ENCODE measurements around the gene ARHGAP33.
A peak's percentile ranks its signal among the peaks of the same experiment; 100 is the strongest.

The ARHGAP33 gene

DNA sequence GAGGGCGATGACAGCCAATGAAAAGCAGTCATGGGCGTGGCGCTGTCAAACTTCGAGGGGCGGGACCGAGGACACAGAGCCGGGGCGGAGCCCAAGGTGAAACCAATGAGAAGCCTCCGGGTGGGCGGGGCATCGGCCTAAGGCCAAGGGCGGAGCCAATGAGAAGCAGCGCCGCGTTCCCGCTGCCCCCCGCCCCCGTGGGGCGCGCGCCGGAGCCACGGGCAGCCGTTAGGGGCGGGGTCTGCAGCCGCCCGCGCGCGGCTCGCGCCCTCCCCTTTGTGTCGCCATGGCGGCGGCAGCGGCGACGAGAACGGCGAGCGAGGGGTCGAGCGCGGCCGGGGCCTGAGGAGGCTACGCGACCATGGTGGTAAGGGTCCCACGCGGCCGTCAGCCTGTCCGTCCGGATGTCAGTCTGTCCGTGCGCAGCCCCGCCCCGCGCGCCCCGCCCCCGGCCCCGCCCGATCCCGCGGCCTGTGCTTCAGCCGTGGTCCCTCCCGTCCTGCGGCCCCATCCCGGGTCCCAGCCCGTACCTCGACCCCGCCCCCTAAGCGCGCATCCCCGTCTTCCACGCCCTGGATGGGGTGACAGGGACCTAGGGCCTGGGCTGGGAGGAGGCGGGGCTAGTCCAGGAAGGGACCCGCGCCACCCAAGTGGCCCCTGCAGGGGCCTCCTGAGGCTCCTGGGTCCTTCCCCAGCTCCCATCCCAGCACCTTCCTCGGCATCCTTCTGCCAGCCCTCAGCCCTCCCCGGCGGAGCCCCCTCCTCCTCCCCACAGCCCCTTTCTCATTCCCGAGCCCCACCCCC, at the start of gene ARHGAP33:
Gene ARHGAP33 (plus strand): TSS at position 267 of the 804 bp plus-strand sequence. CDS start 95 bp downstream, at position 362.
- peak; percentile 99 for DNase-seq (ENCODE audit: low read depth)

DNA sequence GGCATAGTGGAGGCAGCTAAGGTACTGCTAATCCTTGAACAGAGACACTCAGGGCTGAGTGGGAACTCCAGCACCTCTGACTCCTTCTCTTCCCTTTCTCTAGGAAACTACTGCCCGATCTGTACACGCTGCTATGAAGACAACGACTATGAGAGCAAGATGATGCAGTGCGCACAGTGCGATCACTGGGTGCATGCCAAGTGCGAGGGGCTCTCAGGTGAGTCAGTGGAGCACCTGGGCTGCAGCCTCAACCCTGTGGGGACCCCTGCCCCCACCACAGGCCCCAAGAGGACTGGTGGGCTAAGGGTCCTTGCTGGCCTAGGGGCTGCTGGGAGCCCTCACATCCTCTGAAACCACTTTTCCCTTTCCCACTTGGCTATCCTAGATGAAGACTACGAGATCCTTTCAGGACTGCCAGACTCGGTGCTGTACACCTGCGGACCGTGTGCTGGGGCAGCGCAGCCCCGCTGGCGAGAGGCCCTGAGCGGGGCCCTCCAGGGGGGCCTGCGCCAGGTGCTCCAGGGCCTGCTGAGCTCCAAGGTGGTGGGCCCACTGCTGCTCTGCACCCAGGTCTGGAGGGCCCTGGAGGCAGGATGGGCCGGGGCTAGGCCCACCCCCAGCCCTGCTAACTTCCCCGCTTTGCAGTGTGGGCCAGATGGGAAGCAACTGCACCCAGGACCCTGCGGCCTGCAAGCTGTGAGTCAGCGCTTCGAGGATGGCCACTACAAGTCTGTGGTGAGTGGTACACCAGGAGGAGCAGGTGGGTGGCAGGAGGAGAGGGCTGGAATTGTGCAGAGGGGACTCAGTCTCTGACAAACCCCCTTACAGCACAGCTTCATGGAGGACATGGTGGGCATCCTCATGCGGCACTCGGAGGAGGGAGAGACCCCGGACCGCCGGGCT, 48.1 kb upstream of the ARHGAP33 start:
- DNase-seq (ENCODE audit: low read depth), result no peak

- no peak for DNase-seq (ENCODE audit: low read depth)
Measured at GRCh38 chr19:35727956-35728706, 47.2 kb upstream of the ARHGAP33 start.

GRCh38 chr19:35729021-35729420, 46.3 kb upstream of the ARHGAP33 start:
- DNase-seq (ENCODE audit: low read depth), result no peak

DNA sequence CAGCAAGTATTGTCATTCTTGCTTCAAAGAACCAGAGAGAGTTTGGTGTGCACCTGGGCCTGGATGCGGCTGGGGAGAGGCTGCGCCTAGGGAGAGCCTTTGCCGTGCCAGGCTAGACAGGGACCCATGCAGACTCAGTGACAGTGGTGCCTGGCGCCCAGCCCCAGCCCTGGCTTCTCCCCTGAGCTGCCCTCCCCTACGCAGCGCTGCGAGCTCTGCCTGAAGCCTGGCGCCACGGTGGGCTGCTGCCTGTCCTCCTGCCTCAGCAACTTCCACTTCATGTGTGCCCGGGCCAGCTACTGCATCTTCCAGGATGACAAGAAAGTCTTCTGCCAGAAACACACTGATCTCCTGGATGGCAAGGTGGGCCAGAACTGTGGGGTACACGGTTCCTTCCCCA, 45.6 kb upstream of the ARHGAP33 start:
- no peak for DNase-seq (ENCODE audit: low read depth)

DNA sequence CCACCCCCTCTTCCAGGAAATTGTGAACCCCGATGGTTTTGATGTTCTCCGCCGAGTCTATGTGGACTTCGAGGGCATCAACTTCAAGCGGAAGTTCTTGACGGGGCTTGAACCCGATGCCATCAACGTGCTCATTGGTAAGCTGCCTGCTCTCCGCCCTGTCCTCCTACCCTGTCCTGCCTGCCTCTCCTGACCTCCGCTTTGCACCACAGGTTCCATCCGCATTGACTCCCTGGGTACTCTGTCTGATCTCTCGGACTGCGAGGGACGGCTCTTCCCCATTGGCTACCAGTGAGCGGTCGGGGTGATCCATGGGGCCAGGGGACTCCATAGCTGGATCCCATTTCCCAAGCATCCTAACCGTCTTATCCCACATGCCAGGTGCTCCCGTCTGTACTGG, 45.0 kb upstream of the ARHGAP33 start:
- no peak for DNase-seq (ENCODE audit: low read depth)

GRCh38 chr19:35731353-35731752, 44.0 kb upstream of the ARHGAP33 start:
- no peak for DNase-seq (ENCODE audit: low read depth)

- no peak for DNase-seq (ENCODE audit: low read depth)
Measured at GRCh38 chr19:35731779-35732405, 43.5 kb upstream of the ARHGAP33 start.

DNA sequence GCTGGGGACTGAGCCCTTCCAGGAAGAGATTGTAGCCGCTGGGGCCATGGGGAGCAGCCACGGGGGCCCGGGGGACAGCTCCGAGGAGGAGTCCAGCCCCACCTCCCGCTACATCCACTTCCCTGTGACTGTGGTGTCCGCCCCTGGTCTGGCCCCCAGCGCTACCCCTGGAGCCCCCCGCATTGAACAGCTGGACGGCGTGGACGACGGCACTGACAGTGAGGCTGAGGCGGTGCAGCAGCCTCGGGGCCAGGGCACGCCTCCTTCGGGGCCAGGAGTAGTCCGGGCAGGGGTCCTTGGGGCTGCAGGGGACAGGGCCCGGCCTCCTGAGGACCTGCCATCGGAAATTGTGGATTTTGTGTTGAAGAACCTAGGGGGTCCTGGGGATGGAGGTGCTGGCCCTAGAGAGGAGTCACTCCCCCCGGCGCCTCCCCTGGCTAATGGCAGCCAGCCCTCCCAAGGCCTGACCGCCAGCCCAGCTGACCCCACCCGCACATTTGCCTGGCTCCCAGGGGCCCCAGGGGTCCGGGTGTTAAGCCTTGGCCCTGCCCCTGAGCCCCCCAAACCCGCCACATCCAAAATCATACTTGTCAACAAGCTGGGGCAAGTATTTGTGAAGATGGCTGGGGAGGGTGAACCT, 42.7 kb upstream of the ARHGAP33 start:
- DNase-seq (ENCODE audit: low read depth), result no peak

GRCh38 chr19:35733180-35734125, 41.9 kb upstream of the ARHGAP33 start:
- no peak for DNase-seq (ENCODE audit: low read depth)

- DNase-seq (ENCODE audit: low read depth), result no peak
Measured at GRCh38 chr19:35734273-35734672, 41.1 kb upstream of the ARHGAP33 start.

- DNase-seq (ENCODE audit: low read depth), result no peak
Measured at GRCh38 chr19:35734889-35735288, 40.5 kb upstream of the ARHGAP33 start.

DNA sequence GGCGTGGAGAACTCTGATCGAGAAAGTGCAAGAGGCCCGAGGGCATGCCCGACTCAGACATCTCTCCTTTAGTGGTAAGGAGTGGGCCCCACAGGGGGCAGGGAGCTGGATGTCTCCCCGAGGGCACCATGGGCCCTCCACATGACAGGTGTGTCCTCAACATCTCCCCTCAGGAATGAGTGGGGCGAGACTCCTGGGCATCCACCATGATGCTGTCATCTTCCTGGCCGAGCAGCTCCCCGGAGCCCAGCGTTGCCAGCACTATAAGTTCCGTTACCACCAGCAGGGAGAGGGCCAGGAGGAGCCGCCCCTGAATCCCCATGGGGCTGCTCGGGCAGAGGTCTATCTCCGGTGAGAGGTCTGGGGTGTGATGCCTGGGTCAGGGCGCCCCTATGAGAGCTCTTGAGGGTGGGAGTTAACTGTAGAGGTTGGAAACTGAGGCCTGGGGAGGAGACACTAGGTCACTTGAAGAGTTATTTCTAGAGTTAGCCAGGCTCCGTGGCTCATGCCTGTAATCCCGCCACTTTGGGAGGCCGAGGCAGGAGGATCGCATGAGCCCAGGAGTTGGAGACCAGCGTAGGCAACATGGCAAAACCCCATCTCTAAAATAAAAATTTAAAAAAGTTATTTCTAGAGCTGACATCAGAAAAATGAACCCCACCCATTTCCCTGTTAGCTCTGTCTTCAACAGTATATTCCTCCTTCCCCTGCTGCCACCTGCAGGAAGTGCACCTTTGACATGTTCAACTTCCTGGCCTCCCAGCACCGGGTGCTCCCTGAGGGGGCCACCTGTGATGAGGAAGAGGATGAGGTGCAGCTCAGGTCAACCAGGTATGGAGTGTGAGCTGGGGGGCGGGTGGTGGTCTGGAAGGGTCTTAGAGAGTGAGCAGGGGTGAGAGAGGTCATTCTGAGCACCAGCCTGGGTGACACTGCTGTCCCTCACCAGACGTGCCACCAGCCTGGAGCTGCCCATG, 38.2 kb upstream of the ARHGAP33 start:
- DNase-seq (ENCODE audit: low read depth), result no peak

GRCh38 chr19:35738021-35738886, 37.1 kb upstream of the ARHGAP33 start:
- no peak for DNase-seq (ENCODE audit: low read depth)

GRCh38 chr19:35738887-35739229, 36.5 kb upstream of the ARHGAP33 start:
- no peak for DNase-seq (ENCODE audit: low read depth)

DNA sequence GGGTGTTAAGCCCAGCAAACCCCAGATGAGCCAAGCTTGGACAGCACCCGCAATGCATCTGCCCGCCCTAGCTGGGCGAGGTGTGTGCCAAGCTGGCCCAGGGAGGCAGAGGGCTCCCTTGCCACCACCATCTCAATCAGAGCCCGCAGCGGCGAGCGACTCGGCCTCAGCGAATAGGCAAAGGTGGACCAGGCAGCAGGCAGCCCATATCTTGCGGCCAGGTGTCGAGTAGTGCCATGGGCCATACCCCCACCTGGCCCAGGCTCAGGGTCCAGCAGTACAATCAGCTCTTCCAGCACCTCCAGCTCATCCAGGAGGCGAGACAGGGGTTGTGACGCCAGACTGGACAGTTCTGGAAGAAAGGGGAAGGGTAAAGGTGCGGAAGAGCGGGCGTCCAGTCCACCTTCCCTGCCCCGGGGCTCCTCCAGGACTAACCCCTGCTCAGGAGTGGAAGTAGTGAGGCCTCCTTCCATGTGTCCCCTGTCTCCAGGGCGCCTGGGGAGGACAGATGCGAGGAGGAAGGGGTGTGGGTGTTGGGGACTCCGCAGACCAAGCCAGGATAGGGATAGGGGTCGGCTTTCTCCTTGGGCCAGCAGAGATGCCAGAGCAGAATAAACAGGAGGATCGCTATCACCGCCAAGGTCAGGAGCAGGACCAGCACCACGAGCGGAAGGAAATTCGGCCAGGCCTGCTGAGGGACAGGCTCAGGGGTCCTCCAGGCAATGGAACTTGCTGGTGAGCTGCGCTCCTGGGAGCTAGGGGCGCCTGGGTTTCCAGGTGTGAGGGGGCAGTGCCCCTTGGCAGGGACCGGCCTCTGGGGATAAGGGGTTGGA, 35.9 kb upstream of the ARHGAP33 start:
- no peak for DNase-seq (ENCODE audit: low read depth)

DNA sequence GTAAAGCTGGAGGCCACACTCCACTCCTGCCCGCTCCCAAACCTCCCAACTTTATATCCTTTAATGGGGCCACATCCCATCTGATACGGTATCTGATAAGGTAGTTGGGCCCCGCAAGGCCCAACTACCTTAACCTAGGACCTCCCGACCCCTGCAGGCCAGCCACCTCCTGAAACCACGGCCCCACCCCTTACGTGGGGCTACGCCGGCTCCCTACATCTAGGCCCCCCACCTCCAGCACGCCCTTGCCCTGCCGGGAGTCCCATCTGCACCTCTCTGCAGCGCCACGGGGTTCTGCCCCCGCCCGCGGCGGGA, 35.3 kb upstream of the ARHGAP33 start:
- DNase-seq (ENCODE audit: low read depth), result no peak

Data from activated T-cell treated with anti-CD3 and anti-CD28 coated beads for 48 hours (primary cell).